SK-N-SH (cell line): ENCODE data around the gene GH2.
"Not testable (repeated sequence)": the region's sequence is repeated elsewhere in the genome, so short reads cannot be mapped to it uniquely, and the experiment has no call there.

Experiments
- CTCF ChIP-seq: fragments of 200-600 bp; sonication (generic); IDR thresholded peaks from 2 replicates; pipeline ENCODE4 v1.6.1; 2017; ENCODE audit warnings: antibody characterized with exemption, mild to moderate bottlenecking, moderate library complexity
- REST ChIP-seq: IDR thresholded peaks from 2 replicates; pipeline ENCODE4 v1.6.1; 2012; ENCODE audit warnings: mild to moderate bottlenecking, low read depth, low read length, moderate library complexity
- TAF1 ChIP-seq: IDR thresholded peaks from 2 replicates; pipeline ENCODE4 v1.6.1; 2012; ENCODE audit warnings: low read depth, mild to moderate bottlenecking, low read length, moderate library complexity, borderline replicate concordance

GRCh38 chr17:63909586-63909985 is 27.8 kb upstream of the GH2 start:
- TF ChIP-seq CTCF, TAF1, REST: not testable (repeated sequence)
